Fibroblast of lung (primary cell): Measurements from ENCODE around the gene PPP2R5C. TPM values are rescaled to one million over a fixed set of nuclear protein-coding genes. Genes with fewer than 3 reads are reported as not detected.

Experiments
- DNase-seq, 2 donors: peaks; one replicate each; pipeline versions ENCODE4 v3.0.0 to v3.0.0-alpha.2; 2010; ENCODE audit warnings: low read depth in 2 of 2
- H2AFZ ChIP-seq: 2 replicates; pipeline ENCODE4 v1.5.1; 2012; ENCODE audit warnings: low read length, control low read depth, inconsistent platforms
- H3K27ac ChIP-seq: 2 replicates; pipeline ENCODE4 v1.5.1; 2011; ENCODE audit warnings: low read length, control low read depth; ENCODE audit not compliant: insufficient read depth
- H3K27me3 ChIP-seq: 2 replicates; pipeline ENCODE4 v1.5.1; 2011; ENCODE audit warnings: mild to moderate bottlenecking, low read length; ENCODE audit not compliant: control insufficient read depth, insufficient read depth
- H3K36me3 ChIP-seq: 2 replicates; pipeline ENCODE4 v1.5.1; 2011; ENCODE audit warnings: low read length; ENCODE audit not compliant: control insufficient read depth, insufficient read depth
- H3K4me1 ChIP-seq: 2 replicates; pipeline ENCODE4 v1.5.1; 2011; ENCODE audit warnings: low read length; ENCODE audit not compliant: control insufficient read depth, insufficient read depth; ENCODE audit errors: extremely low read depth
- H3K4me2 ChIP-seq: 2 replicates; pipeline ENCODE4 v1.5.1; 2011; ENCODE audit warnings: low read length, control low read depth; ENCODE audit not compliant: insufficient read depth; ENCODE audit errors: extremely low read depth
- H3K4me3 ChIP-seq, 4 experiments: fragments of 200-600 bp in 1 of 4; sonication (generic) in 1 of 4; replicated peaks in 1 of 4; 2 replicates each; pipeline ENCODE4 v1.5.1; 2011 to 2016; ENCODE audit warnings: low read length in 4 of 4, low read depth in 3 of 4, mild to moderate bottlenecking in 3 of 4, control low read depth in 2 of 4, inconsistent platforms in 1 of 4, mixed read lengths in 1 of 4; ENCODE audit not compliant: insufficient read depth in 1 of 4; ENCODE audit errors: control extremely low read depth in 1 of 4
- H3K79me2 ChIP-seq: 2 replicates; pipeline ENCODE4 v1.5.1; 2012; ENCODE audit warnings: mild to moderate bottlenecking, low read length, inconsistent platforms; ENCODE audit not compliant: control insufficient read depth, insufficient read depth
- H3K9ac ChIP-seq: 2 replicates; pipeline ENCODE4 v1.5.1; 2011; ENCODE audit warnings: mild to moderate bottlenecking, low read length, control low read depth; ENCODE audit not compliant: insufficient read depth
- H3K9me3 ChIP-seq: 2 replicates; pipeline ENCODE4 v1.5.1; 2012; ENCODE audit warnings: low read depth, low read length; ENCODE audit not compliant: control insufficient read depth, insufficient read depth
- H4K20me1 ChIP-seq: 2 replicates; pipeline ENCODE4 v1.5.1; 2011; ENCODE audit warnings: low read length; ENCODE audit not compliant: control insufficient read depth, insufficient read depth; ENCODE audit errors: extremely low read depth
- CTCF ChIP-seq, 2 donors: IDR thresholded peaks in 1 of 2; conservative IDR thresholded peaks in 1 of 2; 1 replicate in 1 of 2; 2 replicates in 1 of 2; pipeline ENCODE4 v1.5.1; 2011 to 2012; ENCODE audit warnings: low read length in 2 of 2, control low read depth in 1 of 2, inconsistent platforms in 1 of 2, low read depth in 1 of 2, mild to moderate bottlenecking in 1 of 2
- EZH2 ChIP-seq: IDR thresholded peaks from 2 replicates; pipeline ENCODE4 v1.5.1; 2012; ENCODE audit warnings: low read length, control low read depth, mild to moderate bottlenecking; ENCODE audit errors: missing control alignments
- polyA plus RNA-seq, 2 donors: library from polyadenylated mRNA; depleted of rRNA in 1 of 2; stranded (reverse) in 1 of 2; unstranded in 1 of 2; fragments of >200 nt; gene quantifications; 2 replicates each; pipeline ENCODE4 v1.2.1, GENCODE V29; 2011 to 2012; ENCODE audit warnings: missing spikeins in 1 of 2
- total RNA-seq: library from RNA; depleted of rRNA; stranded (reverse); fragments of >200 nt; gene quantifications from 2 replicates; pipeline ENCODE4 v1.2.1, GENCODE V29; 2014

PPP2R5C gene
- total and polyA plus RNA-seq, 2 donors (not counting 1 experiment from before 2014, with no cell fraction given) = 86.0 to 116 TPM

- Histone ChIP-seq H3K27me3 (no peaks in the 10 kb centered on the region), H4K20me1 (no peaks in the 10 kb centered on the region), H2AFZ (no peak overlapping the region), H3K9ac (no peak overlapping the region), H3K27ac (no peak overlapping the region), H3K79me2 (peaks cover 58% of the 10 kb centered on the region), H3K9me3 (no peaks in the 10 kb centered on the region), H3K4me3 (no peak overlapping the region), H3K4me1 (no peaks in the 10 kb centered on the region), H3K4me2 (no peak overlapping the region), H3K36me3 (peaks cover 2% of the 10 kb centered on the region)
- TF ChIP-seq CTCF (conservative IDR thresholded peaks at IDR 0.05 in 1 of 2, IDR thresholded peaks at IDR 0.05 in 1 of 2; ENCODE audit: low read depth in 1 of 2, low read length in 2 of 2) (no peak), EZH2 (no peak)
- DNase-seq = no peak
These were observed 87.6 kb downstream of the PPP2R5C start for GRCh38 chr14:101849125-101849524.

GRCh38 chr14:101849640-101850039, 88.1 kb downstream of the PPP2R5C start:
- TF ChIP-seq CTCF (conservative IDR thresholded peaks at IDR 0.05 in 1 of 2, IDR thresholded peaks at IDR 0.05 in 1 of 2; ENCODE audit: low read depth in 1 of 2, low read length in 2 of 2) (no peak), EZH2 (no peak)
- H3K27me3 ChIP-seq = no peaks in the 10 kb centered on the region
- no peak overlapping the region for H3K27ac ChIP-seq
- DNase-seq = no peak
- H3K4me1 ChIP-seq = peaks cover 2% of the 10 kb centered on the region
- H3K36me3 ChIP-seq = no peaks in the 10 kb centered on the region
- no peak overlapping the region for H3K4me2 ChIP-seq
- no peaks in the 10 kb centered on the region for H3K9me3 ChIP-seq
- no peaks in the 10 kb centered on the region for H4K20me1 ChIP-seq
- no peak overlapping the region for H3K4me3 ChIP-seq
- no peak overlapping the region for H3K9ac ChIP-seq
- H3K79me2 ChIP-seq = peaks cover 59% of the 10 kb centered on the region
- H2AFZ ChIP-seq = no peak overlapping the region

GRCh38 chr14:101851183-101851582, 89.7 kb downstream of the PPP2R5C start:
- no peak for DNase-seq
- no peak overlapping the region for H2AFZ ChIP-seq
- H3K4me3 ChIP-seq = no peak overlapping the region
- H3K36me3 ChIP-seq = no peaks in the 10 kb centered on the region
- peaks cover 61% of the 10 kb centered on the region for H3K79me2 ChIP-seq
- H4K20me1 ChIP-seq = no peaks in the 10 kb centered on the region
- H3K4me1 ChIP-seq = peaks cover 2% of the 10 kb centered on the region
- TF ChIP-seq EZH2 = no peak
- TF ChIP-seq CTCF (conservative IDR thresholded peaks at IDR 0.05 in 1 of 2, IDR thresholded peaks at IDR 0.05 in 1 of 2; ENCODE audit: low read depth in 1 of 2, low read length in 2 of 2) = no peak
- H3K27ac ChIP-seq = no peak overlapping the region
- H3K27me3 ChIP-seq = no peaks in the 10 kb centered on the region
- no peaks in the 10 kb centered on the region for H3K9me3 ChIP-seq
- no peak overlapping the region for H3K9ac ChIP-seq
- H3K4me2 ChIP-seq = no peak overlapping the region
